ENCODE data around the gene SORCS1.

Gene SORCS1

DNA sequence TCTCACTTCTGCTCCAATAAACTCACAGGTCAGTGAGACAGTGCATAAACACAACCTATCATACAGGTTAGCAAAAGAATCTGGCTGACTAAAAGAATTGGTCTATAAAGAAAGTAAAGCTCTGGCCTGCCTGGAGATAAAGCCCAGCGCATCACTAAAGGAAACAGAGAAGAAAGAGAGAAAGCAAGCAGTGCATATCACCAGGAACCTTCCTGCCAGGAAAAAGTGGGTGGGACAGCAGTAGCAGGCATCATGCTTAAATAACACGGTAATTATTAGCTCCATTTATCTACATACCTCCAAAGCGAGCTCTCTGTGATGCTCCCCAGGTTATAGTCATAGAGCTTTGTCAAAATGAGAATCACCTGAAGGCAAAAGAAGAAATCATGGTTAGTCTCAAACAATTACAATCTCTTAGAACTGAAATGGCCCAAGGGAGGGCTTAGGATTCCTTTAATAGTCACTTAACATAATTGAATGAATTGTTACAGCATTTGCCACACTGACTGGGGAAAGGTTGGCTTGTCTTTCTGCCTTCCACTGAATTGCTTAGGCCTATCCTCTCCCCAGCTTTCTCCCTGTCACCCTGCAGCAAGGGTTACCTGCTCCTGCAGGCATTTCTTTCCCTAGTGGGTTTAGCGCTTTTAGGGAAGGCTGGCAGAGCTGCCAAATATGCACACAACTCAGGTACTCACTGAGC is 208.1 kb downstream of the SORCS1 start:
- Histone ChIP-seq H3K27ac (ENCODE audit: low read length) (no peak overlapping the region), H3K27me3 (ENCODE audit: control insufficient read depth, insufficient read depth, low read length) (no peaks in the 10 kb centered on the region), H3K36me3 (ENCODE audit: control insufficient read depth, low read depth, low read length) (no peaks in the 10 kb centered on the region), H3K9ac (ENCODE audit: low read length) (no peak overlapping the region), H3K4me1 (ENCODE audit: control insufficient read depth, low read depth, low read length) (peaks cover 13% of the 10 kb centered on the region), H3K4me3 (ENCODE audit: low read length) (no peak overlapping the region), H3K9me3 (ENCODE audit: control insufficient read depth, low read depth, low read length) (no peaks in the 10 kb centered on the region)

DNA sequence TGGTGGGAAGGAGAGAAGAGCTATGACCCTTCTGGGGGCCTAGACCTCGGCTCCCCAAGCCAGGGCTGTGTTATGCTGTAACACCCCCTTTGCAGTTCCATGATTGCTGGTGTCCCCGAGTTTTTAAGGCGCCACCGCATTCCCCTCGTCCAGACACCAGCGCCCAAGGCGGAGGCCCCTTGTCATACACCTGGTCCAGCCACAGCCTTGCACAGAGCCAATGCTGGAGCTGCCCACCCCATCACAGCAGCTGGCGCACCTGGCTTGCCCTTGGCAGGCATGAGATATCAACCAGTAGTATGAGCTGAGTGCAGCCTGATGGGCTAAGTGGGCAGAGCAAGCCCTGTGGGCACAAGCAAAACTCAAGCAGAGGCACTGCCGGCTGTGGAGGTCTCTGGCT is 209.4 kb downstream of the SORCS1 start:
- no peak overlapping the region for H3K4me3 ChIP-seq (ENCODE audit: low read length)
- no peaks in the 10 kb centered on the region for H3K27me3 ChIP-seq (ENCODE audit: control insufficient read depth, insufficient read depth, low read length)
- H3K9ac ChIP-seq (ENCODE audit: low read length): no peak overlapping the region
- no peaks in the 10 kb centered on the region for H3K36me3 ChIP-seq (ENCODE audit: control insufficient read depth, low read depth, low read length)
- no peaks in the 10 kb centered on the region for H3K9me3 ChIP-seq (ENCODE audit: control insufficient read depth, low read depth, low read length)
- H3K4me1 ChIP-seq (ENCODE audit: control insufficient read depth, low read depth, low read length): peaks cover 13% of the 10 kb centered on the region
- H3K27ac ChIP-seq (ENCODE audit: low read length): no peak overlapping the region

DNA sequence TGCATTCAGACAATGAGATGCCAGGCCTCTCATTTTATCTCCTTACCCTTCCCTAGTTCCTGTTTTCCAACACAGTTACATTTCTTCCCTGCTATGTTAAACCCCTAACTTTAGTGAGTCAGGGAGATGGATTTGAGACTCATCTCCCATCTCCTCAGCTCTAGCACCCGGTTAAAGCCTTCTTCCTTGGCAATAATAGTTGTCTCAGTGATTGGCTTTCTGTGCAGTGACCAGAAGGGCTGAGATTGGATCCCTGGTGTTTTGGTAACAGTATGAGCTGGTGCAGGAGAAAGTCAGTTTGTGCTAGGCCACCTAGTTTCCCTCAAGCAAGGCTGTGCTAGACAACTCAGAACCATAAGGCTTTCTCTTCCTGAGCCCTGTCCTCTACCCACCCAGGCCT is 212.5 kb downstream of the SORCS1 start:
- no peak overlapping the region for H3K4me3 ChIP-seq (ENCODE audit: low read length)
- peaks cover 9% of the 10 kb centered on the region for H3K4me1 ChIP-seq (ENCODE audit: control insufficient read depth, low read depth, low read length)
- no peaks in the 10 kb centered on the region for H3K9me3 ChIP-seq (ENCODE audit: control insufficient read depth, low read depth, low read length)
- H3K27ac ChIP-seq (ENCODE audit: low read length): no peak overlapping the region
- H3K36me3 ChIP-seq (ENCODE audit: control insufficient read depth, low read depth, low read length): no peaks in the 10 kb centered on the region
- H3K9ac ChIP-seq (ENCODE audit: low read length): no peak overlapping the region
- H3K27me3 ChIP-seq (ENCODE audit: control insufficient read depth, insufficient read depth, low read length): no peaks in the 10 kb centered on the region

DNA sequence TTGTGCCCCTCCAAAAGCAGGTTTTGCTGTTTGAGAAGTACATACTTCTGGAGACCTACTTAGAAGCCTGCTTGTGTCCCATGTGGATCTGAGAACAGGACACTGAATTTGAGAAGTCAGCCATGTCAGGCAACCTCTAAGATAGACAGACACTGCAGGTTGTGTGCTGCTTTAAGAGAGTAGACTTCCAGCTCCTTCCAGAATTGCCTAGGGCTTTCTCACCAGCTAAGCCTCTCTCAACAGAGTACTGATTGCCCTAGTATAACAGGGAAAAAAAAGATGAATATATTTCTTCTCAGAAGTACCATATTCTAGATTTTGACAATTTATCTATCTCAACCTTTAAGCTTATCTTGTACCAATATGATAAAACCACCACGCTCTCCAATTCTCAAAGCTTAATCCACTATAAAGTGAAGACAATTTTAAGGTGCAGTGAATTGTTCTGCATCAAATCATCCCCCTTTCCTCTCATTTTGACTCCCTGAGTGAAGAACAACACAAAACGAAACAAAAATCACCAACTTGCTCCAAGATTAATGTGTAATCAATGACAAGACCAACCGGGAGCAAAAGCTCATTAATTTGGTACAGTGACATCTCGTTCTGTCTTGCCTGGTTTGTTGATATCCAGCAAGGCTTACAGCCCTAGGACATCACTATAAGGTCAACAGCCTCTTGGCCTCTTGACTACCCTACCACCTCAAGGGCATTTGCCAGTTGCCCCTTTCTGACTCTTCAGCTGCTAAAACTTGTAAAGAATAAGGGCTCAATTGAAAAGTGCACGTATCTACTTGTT is 214.6 kb downstream of the SORCS1 start:
- H3K27me3 ChIP-seq (ENCODE audit: control insufficient read depth, insufficient read depth, low read length): no peaks in the 10 kb centered on the region

DNA sequence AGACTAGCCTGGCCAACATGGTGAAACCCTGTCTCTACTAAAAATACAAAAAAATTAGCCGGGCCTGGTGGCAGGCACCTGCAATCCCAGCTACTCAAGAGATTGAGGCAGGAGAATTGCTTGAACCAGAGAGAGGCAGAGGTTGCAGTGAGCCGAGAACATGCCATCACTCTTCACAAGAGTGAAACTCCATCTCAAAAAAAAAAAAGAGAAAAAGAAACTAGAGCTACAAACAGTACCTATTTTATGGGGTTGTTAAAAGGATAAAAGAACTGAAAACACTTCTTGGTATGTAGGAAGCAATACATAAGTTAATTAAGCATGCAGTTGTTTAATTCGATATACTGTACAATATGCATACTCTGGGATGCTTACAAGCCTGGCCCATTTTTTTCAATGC is 216.9 kb downstream of the SORCS1 start:
- no peak overlapping the region for H3K4me3 ChIP-seq (ENCODE audit: low read length)
- H3K27ac ChIP-seq (ENCODE audit: low read length): no peak overlapping the region
- H3K27me3 ChIP-seq (ENCODE audit: control insufficient read depth, insufficient read depth, low read length): no peaks in the 10 kb centered on the region
- no peaks in the 10 kb centered on the region for H3K4me1 ChIP-seq (ENCODE audit: control insufficient read depth, low read depth, low read length)
- no peaks in the 10 kb centered on the region for H3K36me3 ChIP-seq (ENCODE audit: control insufficient read depth, low read depth, low read length)
- no peaks in the 10 kb centered on the region for H3K9me3 ChIP-seq (ENCODE audit: control insufficient read depth, low read depth, low read length)
- H3K9ac ChIP-seq (ENCODE audit: low read length): no peak overlapping the region

More for the DNA sequence above, 214.6 kb downstream of the SORCS1 start:
- no peaks in the 10 kb centered on the region for H3K9me3 ChIP-seq (ENCODE audit: control insufficient read depth, low read depth, low read length)
- no peaks in the 10 kb centered on the region for H3K4me1 ChIP-seq (ENCODE audit: control insufficient read depth, low read depth, low read length)
- no peak overlapping the region for H3K27ac ChIP-seq (ENCODE audit: low read length)
- no peak overlapping the region for H3K9ac ChIP-seq (ENCODE audit: low read length)
- no peak overlapping the region for H3K4me3 ChIP-seq (ENCODE audit: low read length)
- no peaks in the 10 kb centered on the region for H3K36me3 ChIP-seq (ENCODE audit: control insufficient read depth, low read depth, low read length)

DNA sequence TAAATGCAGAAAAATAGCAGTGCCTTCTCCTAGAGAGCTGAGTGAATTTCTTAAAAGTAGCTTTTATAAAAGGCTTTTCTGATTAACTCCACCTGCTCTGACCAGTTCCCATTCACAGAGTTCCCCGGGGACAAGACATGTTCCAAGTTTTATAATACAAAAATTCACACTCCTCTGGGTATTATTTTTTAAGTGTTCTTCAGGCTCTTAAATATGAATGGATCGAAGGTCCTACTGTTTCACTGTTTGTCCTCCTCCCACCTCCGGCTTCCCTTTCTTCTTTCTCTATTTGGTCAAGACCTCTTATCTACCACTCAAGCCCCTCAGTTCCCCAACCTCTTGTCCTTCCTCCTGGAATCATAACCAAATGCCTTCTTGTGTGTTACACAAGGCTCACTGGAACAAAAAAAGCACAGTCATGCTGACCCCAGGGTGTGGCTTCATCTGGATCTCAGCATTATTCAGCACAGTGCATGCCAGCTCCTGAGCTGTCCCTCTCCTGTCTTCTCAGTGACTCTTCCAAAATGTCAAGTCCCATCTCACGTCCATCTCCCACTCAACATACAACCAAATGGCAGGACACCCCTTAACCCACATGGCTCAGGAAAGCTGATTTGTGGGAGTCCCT is 222.4 kb downstream of the SORCS1 start:
- H3K9me3 ChIP-seq (ENCODE audit: control insufficient read depth, low read depth, low read length): no peaks in the 10 kb centered on the region
- H3K9ac ChIP-seq (ENCODE audit: low read length): no peak overlapping the region
- no peak overlapping the region for H3K27ac ChIP-seq (ENCODE audit: low read length)
- H3K27me3 ChIP-seq (ENCODE audit: control insufficient read depth, insufficient read depth, low read length): no peaks in the 10 kb centered on the region
- no peaks in the 10 kb centered on the region for H3K36me3 ChIP-seq (ENCODE audit: control insufficient read depth, low read depth, low read length)
- H3K4me3 ChIP-seq (ENCODE audit: low read length): no peak overlapping the region
- H3K4me1 ChIP-seq (ENCODE audit: control insufficient read depth, low read depth, low read length): no peaks in the 10 kb centered on the region

DNA sequence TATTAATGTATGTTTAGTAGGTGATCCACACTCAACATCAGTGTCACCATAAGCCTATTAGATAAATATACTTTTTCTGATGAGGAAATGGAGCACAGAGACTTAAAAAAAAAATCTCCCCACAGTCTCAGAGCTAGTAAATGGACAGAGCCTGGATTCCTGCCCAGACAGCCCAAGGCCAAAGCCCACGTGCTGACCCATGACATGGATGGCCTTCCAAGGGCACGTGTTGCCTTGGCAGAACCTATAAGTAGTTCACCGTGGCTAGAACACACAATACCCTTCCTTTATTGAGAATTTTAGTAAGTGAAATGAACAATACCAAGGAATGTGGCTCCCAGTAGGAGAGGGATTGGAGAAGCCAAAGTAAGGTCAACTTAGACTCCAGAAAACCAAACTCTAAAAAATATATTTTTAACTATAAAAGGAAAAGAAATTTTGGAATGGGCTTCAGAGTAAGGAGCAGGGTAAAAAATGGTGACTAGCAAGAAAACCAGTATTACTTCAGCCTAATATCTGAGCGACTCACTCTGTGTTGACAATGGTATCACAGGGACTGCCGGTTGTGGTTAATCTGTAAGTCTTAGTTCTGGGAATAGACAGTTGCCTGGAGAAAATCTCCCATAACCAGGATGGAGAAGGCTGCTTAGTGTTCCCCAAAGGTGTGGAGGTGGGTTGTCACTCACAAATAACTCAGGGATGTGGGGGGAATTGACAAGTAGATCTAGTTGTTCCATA is 223.0 kb downstream of the SORCS1 start:
- Histone ChIP-seq H3K4me3 (ENCODE audit: low read length) (no peak overlapping the region), H3K9ac (ENCODE audit: low read length) (no peak overlapping the region), H3K4me1 (ENCODE audit: control insufficient read depth, low read depth, low read length) (no peaks in the 10 kb centered on the region), H3K9me3 (ENCODE audit: control insufficient read depth, low read depth, low read length) (no peaks in the 10 kb centered on the region), H3K27me3 (ENCODE audit: control insufficient read depth, insufficient read depth, low read length) (no peaks in the 10 kb centered on the region), H3K27ac (ENCODE audit: low read length) (no peak overlapping the region), H3K36me3 (ENCODE audit: control insufficient read depth, low read depth, low read length) (no peaks in the 10 kb centered on the region)

DNA sequence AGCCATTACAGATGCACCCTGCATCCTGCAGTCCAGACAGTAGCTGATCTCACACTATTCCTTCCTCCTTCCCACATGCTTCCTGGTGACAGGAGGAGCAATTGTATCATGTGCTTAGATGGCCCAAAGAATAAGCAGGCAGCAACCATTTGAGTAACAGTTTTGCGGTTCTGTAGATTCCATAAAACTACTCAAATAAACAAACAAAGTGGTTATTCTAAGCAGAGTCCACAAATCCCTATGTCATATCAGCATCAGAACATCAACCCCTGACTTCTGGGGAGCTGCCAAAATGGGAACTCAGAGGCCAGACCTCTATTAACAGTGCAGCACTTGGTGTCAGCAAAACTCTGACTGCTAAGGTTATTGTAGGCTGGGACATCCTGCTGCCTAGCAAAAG is 226.0 kb downstream of the SORCS1 start:
- H3K27me3 ChIP-seq (ENCODE audit: control insufficient read depth, insufficient read depth, low read length): no peaks in the 10 kb centered on the region
- no peaks in the 10 kb centered on the region for H3K4me1 ChIP-seq (ENCODE audit: control insufficient read depth, low read depth, low read length)
- H3K36me3 ChIP-seq (ENCODE audit: control insufficient read depth, low read depth, low read length): no peaks in the 10 kb centered on the region
- no peak overlapping the region for H3K4me3 ChIP-seq (ENCODE audit: low read length)
- no peak overlapping the region for H3K27ac ChIP-seq (ENCODE audit: low read length)
- H3K9ac ChIP-seq (ENCODE audit: low read length): no peak overlapping the region
- H3K9me3 ChIP-seq (ENCODE audit: control insufficient read depth, low read depth, low read length): no peaks in the 10 kb centered on the region

DNA sequence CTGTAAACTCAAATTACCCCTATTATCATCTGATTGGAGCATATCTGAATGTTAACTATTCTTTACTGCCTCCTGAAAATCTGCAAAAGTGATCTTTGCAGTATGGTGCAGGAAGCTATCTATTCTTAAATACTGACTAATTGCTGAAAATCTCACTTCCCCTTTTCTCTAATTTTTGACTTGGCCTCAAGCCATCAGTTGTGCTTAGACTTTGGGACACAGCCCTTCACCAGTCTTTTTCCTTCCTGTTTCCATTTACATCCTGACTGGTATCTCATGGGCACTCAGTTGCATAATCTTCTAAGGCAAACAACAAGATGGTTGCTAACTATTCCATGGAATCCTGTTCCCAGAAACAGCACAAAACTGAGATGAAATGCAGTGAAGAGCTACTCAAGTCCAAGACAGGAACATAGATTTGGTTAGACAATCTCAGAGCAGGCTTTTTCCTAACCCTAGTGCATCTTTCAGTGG is 228.5 kb downstream of the SORCS1 start:
- Histone ChIP-seq H3K27ac (ENCODE audit: low read length) (no peak overlapping the region), H3K9ac (ENCODE audit: low read length) (no peak overlapping the region), H3K36me3 (ENCODE audit: control insufficient read depth, low read depth, low read length) (no peaks in the 10 kb centered on the region), H3K4me3 (ENCODE audit: low read length) (no peak overlapping the region), H3K4me1 (ENCODE audit: control insufficient read depth, low read depth, low read length) (no peaks in the 10 kb centered on the region), H3K27me3 (ENCODE audit: control insufficient read depth, insufficient read depth, low read length) (peaks cover 6% of the 10 kb centered on the region), H3K9me3 (ENCODE audit: control insufficient read depth, low read depth, low read length) (no peaks in the 10 kb centered on the region)

DNA sequence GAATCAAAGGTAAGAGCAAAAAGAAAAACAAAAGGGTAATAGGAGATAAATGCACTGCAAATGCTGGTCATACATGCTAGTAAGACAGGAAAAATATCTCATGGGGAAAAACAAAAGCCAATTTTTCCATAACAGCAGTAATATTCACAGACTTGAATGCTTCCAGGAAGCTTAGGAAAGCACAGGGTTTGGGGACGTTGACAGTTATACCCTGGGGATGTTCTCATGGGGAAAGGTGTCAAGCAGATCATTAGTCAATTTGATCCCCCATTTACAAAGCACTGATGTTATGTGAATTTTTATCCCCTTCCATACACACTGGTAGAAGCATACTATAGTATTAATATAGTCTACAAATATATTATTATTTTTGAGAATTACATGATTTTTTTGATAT is 232.7 kb downstream of the SORCS1 start:
- Histone ChIP-seq H3K4me3 (ENCODE audit: low read length) (no peak overlapping the region), H3K4me1 (ENCODE audit: control insufficient read depth, low read depth, low read length) (peaks cover 11% of the 10 kb centered on the region), H3K36me3 (ENCODE audit: control insufficient read depth, low read depth, low read length) (no peaks in the 10 kb centered on the region), H3K9me3 (ENCODE audit: control insufficient read depth, low read depth, low read length) (no peaks in the 10 kb centered on the region), H3K27me3 (ENCODE audit: control insufficient read depth, insufficient read depth, low read length) (peaks cover 22% of the 10 kb centered on the region), H3K27ac (ENCODE audit: low read length) (no peak overlapping the region), H3K9ac (ENCODE audit: low read length) (no peak overlapping the region)

DNA sequence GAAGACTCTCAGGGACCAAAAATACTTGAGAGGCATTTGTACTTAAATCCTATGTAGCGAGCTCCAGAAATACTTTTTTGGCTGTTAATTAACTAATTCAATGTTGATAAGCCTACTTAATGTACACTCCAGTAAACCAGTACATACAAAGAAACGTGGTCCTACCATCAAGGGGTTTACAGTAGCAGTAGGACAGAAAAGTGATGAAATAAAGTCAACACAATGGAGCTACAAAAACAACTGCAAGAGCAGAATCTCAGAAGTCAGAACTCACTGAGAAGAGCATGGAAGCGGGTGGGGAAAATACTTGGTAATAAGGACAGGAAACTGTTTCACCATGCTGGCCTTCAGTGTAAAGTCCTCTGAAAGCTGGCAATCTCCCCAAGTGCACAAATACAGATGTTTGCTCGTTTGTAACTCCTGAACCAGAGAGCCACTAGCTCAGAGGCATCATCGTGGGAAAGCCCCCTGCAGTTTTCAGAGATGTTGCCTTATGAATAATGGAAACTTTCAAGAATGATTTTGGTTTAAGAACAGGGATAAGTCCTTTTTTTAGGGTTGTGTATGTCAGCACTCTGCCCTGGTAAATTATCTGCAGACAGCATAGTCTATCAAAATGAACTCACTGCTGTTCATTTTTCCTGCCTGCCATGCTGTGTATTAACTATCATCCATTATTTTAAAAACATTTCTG is 233.2 kb downstream of the SORCS1 start:
- Histone ChIP-seq H3K4me3 (ENCODE audit: low read length) (no peak overlapping the region), H3K9ac (ENCODE audit: low read length) (no peak overlapping the region)

More for the DNA sequence above, 233.2 kb downstream of the SORCS1 start:
- H3K9me3 ChIP-seq (ENCODE audit: control insufficient read depth, low read depth, low read length): no peaks in the 10 kb centered on the region
- peaks cover 11% of the 10 kb centered on the region for H3K4me1 ChIP-seq (ENCODE audit: control insufficient read depth, low read depth, low read length)
- H3K27ac ChIP-seq (ENCODE audit: low read length): no peak overlapping the region
- H3K36me3 ChIP-seq (ENCODE audit: control insufficient read depth, low read depth, low read length): no peaks in the 10 kb centered on the region
- peaks cover 22% of the 10 kb centered on the region for H3K27me3 ChIP-seq (ENCODE audit: control insufficient read depth, insufficient read depth, low read length)
